NB4 (cell line): ENCODE measurements around the gene ZDHHC13.

Experiments used
- DNase-seq: peaks from one replicate; pipeline ENCODE4 v3.0.0; 2010; ENCODE audit warnings: low read depth
- H3K4me3 ChIP-seq: one replicate; pipeline ENCODE4 v1.5.1; 2011; ENCODE audit warnings: mild to moderate bottlenecking, low read depth, low read length, moderate library complexity
- CTCF ChIP-seq: IDR thresholded peaks from one replicate; pipeline ENCODE4 v1.5.1; 2012; ENCODE audit warnings: low read depth, low read length
- MAX ChIP-seq: IDR thresholded peaks from 2 replicates; pipeline ENCODE4 v1.6.1; 2011; ENCODE audit warnings: low read depth, low read length
- MYC ChIP-seq: IDR thresholded peaks from 2 replicates; pipeline ENCODE4 v1.6.1; 2011; ENCODE audit warnings: low read depth, low read length
- POLR2A ChIP-seq: IDR thresholded peaks from 2 replicates; pipeline ENCODE4 v1.6.1; 2011; ENCODE audit warnings: mild to moderate bottlenecking; ENCODE audit not compliant: insufficient read length; ENCODE audit errors: extremely low read depth

The ZDHHC13 gene

GRCh38 chr11:19194620-19195308 is 77.8 kb downstream of the ZDHHC13 start:
- TF ChIP-seq POLR2A (no peak), CTCF (no peak), MAX (no peak), MYC (no peak)
- H3K4me3 ChIP-seq: no peak overlapping the region
- no peak for DNase-seq

- DNase-seq: no peak
- TF ChIP-seq POLR2A: no peak
- TF ChIP-seq MAX: no peak
- no peak for TF ChIP-seq MYC
- no peak overlapping the region for H3K4me3 ChIP-seq
Observed at GRCh38 chr11:19196432-19196831, 79.5 kb downstream of the ZDHHC13 start.

GRCh38 chr11:19199048-19199447 is 82.1 kb downstream of the ZDHHC13 start:
- H3K4me3 ChIP-seq: no peak overlapping the region
- TF ChIP-seq MAX: no peak
- DNase-seq: no peak

- TF ChIP-seq MAX (no peak), POLR2A (no peak), MYC (no peak), CTCF (no peak)
- no peak for DNase-seq
- no peak overlapping the region for H3K4me3 ChIP-seq
Observed at GRCh38 chr11:19199771-19200170, 82.8 kb downstream of the ZDHHC13 start.

GRCh38 chr11:19200410-19201201 is 83.6 kb downstream of the ZDHHC13 start:
- no peak for TF ChIP-seq CTCF
- no peak for TF ChIP-seq POLR2A
- TF ChIP-seq MAX: no peak
- TF ChIP-seq MYC: no peak

GRCh38 chr11:19201737-19202605 is 85.0 kb downstream of the ZDHHC13 start, which contains the start of gene CSRP3:
TSS of gene CSRP3 (minus strand) at chr11:19201983. CDS start at chr11:19192448, 9,535 bp downstream.
- no peak within 1 kb of the TSS for H3K4me3 ChIP-seq
- TF ChIP-seq MYC (no peak), POLR2A (no peak)
- no peak for DNase-seq

More at GRCh38 chr11:19200410-19201201, 83.6 kb downstream of the ZDHHC13 start:
- no peak overlapping the region for H3K4me3 ChIP-seq
- no peak for DNase-seq

- no peak for TF ChIP-seq CTCF
- no peak for TF ChIP-seq MAX
- no peak for TF ChIP-seq MYC
- TF ChIP-seq POLR2A: no peak
- no peak for DNase-seq
- H3K4me3 ChIP-seq: no peak overlapping the region
Observed at GRCh38 chr11:19204836-19205235, 87.9 kb downstream of the ZDHHC13 start.
